H9 (cell line): ENCODE results near the gene LYVE1. TPM values are rescaled to one million over a fixed set of nuclear protein-coding genes. Genes with fewer than 3 reads are reported as not detected.

Source experiments
- DNase-seq: peaks from one replicate; pipeline ENCODE4 v3.0.0-alpha.2; 2017
- H2AFZ ChIP-seq: one replicate; pipeline ENCODE4 v1.6.1; 2013; ENCODE audit warnings: mild to moderate bottlenecking, low read length, control low read depth, moderate library complexity
- H2AK5ac ChIP-seq: 2 replicates; pipeline ENCODE4 v1.6.1; 2013; ENCODE audit warnings: low read length, control low read depth, mixed read lengths; ENCODE audit not compliant: insufficient read length
- H2BK120ac ChIP-seq: one replicate; pipeline ENCODE4 v1.6.1; 2013; ENCODE audit warnings: low read depth, mild to moderate bottlenecking, low read length, control low read depth, inconsistent platforms; ENCODE audit not compliant: poor library complexity, severe bottlenecking
- H2BK12ac ChIP-seq: 2 replicates; pipeline ENCODE4 v1.6.1; 2013; ENCODE audit warnings: low read length, control low read depth, mixed read lengths, low read depth; ENCODE audit not compliant: insufficient read length
- H2BK15ac ChIP-seq: 2 replicates; pipeline ENCODE4 v1.6.1; 2013; ENCODE audit warnings: low read depth, low read length, control low read depth
- H2BK20ac ChIP-seq: one replicate; pipeline ENCODE4 v1.6.1; 2013; ENCODE audit warnings: low read depth, mild to moderate bottlenecking, low read length, control low read depth, inconsistent platforms; ENCODE audit not compliant: poor library complexity, severe bottlenecking
- H2BK5ac ChIP-seq: 2 replicates; pipeline ENCODE4 v1.6.1; 2013; ENCODE audit warnings: low read length, control low read depth, mixed read lengths; ENCODE audit not compliant: insufficient read length
- H3K14ac ChIP-seq: 2 replicates; pipeline ENCODE4 v1.6.1; 2013; ENCODE audit warnings: low read length, control low read depth; ENCODE audit not compliant: insufficient read depth
- H3K18ac ChIP-seq: 2 replicates; pipeline ENCODE4 v1.6.1; 2013; ENCODE audit warnings: low read depth, mild to moderate bottlenecking, mixed read lengths, low read length, control low read depth; ENCODE audit not compliant: insufficient read length
- H3K23ac ChIP-seq: 2 replicates; pipeline ENCODE4 v1.6.1; 2013; ENCODE audit warnings: low read length, control low read depth, mixed read lengths, low read depth; ENCODE audit not compliant: insufficient read length
- H3K23me2 ChIP-seq: 2 replicates; pipeline ENCODE4 v1.6.1; 2013; ENCODE audit warnings: low read depth, mild to moderate bottlenecking, mixed read lengths, low read length, control low read depth; ENCODE audit not compliant: insufficient read length, poor library complexity, severe bottlenecking
- H3K27ac ChIP-seq: 2 replicates; pipeline ENCODE4 v1.5.1; 2013; ENCODE audit warnings: low read length, control low read depth, mixed read lengths, low read depth; ENCODE audit not compliant: insufficient read length
- H3K27me3 ChIP-seq: 2 replicates; pipeline ENCODE4 v1.6.1; 2013; ENCODE audit warnings: low read length, control low read depth, inconsistent platforms; ENCODE audit not compliant: insufficient read depth
- H3K4ac ChIP-seq: 2 replicates; pipeline ENCODE4 v1.6.1; 2013; ENCODE audit warnings: low read depth, mild to moderate bottlenecking, control low read depth, inconsistent platforms, low read length, moderate library complexity
- H3K4me1 ChIP-seq: 2 replicates; pipeline ENCODE4 v1.6.1; 2013; ENCODE audit warnings: low read length, control low read depth, inconsistent platforms; ENCODE audit not compliant: insufficient read depth
- H3K4me2 ChIP-seq: 2 replicates; pipeline ENCODE4 v1.6.1; 2013; ENCODE audit warnings: low read length, control low read depth, mixed read lengths; ENCODE audit not compliant: insufficient read length, insufficient read depth
- H3K56ac ChIP-seq: 2 replicates; pipeline ENCODE4 v1.6.1; 2013; ENCODE audit warnings: low read depth, mild to moderate bottlenecking, mixed read lengths, low read length, control low read depth; ENCODE audit not compliant: insufficient read length
- H3K79me1 ChIP-seq: 2 replicates; pipeline ENCODE4 v1.6.1; 2013; ENCODE audit warnings: low read depth, mild to moderate bottlenecking, moderate library complexity, low read length, control low read depth, inconsistent platforms; ENCODE audit not compliant: insufficient read depth, poor library complexity, severe bottlenecking
- H3K79me2 ChIP-seq: 2 replicates; pipeline ENCODE4 v1.6.1; 2013; ENCODE audit warnings: low read length, control low read depth, inconsistent platforms; ENCODE audit not compliant: insufficient read depth
- H3K9ac ChIP-seq: 2 replicates; pipeline ENCODE4 v1.6.1; 2013; ENCODE audit warnings: low read length, control low read depth, mixed read lengths; ENCODE audit not compliant: insufficient read length; ENCODE audit errors: extremely low read depth
- H3K9me3 ChIP-seq: one replicate; pipeline ENCODE4 v1.6.1; 2013; ENCODE audit warnings: low read depth, low read length, inconsistent platforms; ENCODE audit not compliant: control insufficient read depth
- H3T11ph ChIP-seq: one replicate; pipeline ENCODE4 v1.6.1; 2013; ENCODE audit warnings: mild to moderate bottlenecking, low read length, control low read depth, inconsistent platforms
- H4K20me1 ChIP-seq: one replicate; pipeline ENCODE4 v1.6.1; 2013; ENCODE audit not compliant: control insufficient read depth, insufficient read length, insufficient read depth
- H4K5ac ChIP-seq: 2 replicates; pipeline ENCODE4 v1.6.1; 2013; ENCODE audit warnings: low read depth, mild to moderate bottlenecking, mixed read lengths, low read length, control low read depth; ENCODE audit not compliant: insufficient read length
- H4K8ac ChIP-seq: replicated peaks from 2 replicates; pipeline ENCODE4 v1.6.1; 2013; ENCODE audit warnings: low read length, control low read depth, mixed read lengths, low read depth; ENCODE audit not compliant: insufficient read length
- H4K91ac ChIP-seq: 2 replicates; pipeline ENCODE4 v1.6.1; 2013; ENCODE audit warnings: low read depth, mild to moderate bottlenecking, moderate library complexity, mixed read lengths, low read length, control low read depth; ENCODE audit not compliant: insufficient read length
- H3K27ac Mint-ChIP-seq, 3 experiments: 2 replicates in 2 of 3; 3 replicates in 1 of 3; pipeline ENCODE4 v1.8.0; 2020 to 2021; ENCODE audit warnings: mixed read lengths in 3 of 3, mild to moderate bottlenecking in 1 of 3, moderate library complexity in 1 of 3
- H3K27me3 Mint-ChIP-seq: 2 replicates; pipeline ENCODE4 v1.8.0; 2021; ENCODE audit warnings: low read depth, mild to moderate bottlenecking, moderate library complexity, mixed read lengths
- H3K36me3 Mint-ChIP-seq, 3 experiments: 2 replicates in 2 of 3; 3 replicates in 1 of 3; pipeline ENCODE4 v1.8.0; 2020 to 2021; ENCODE audit warnings: low read depth in 3 of 3, mixed read lengths in 3 of 3; ENCODE audit not compliant: insufficient read depth in 1 of 3
- H3K4me1 Mint-ChIP-seq, 2 experiments: 2 replicates each; pipeline ENCODE4 v1.8.0; 2020; ENCODE audit warnings: mixed read lengths in 2 of 2
- H3K4me3 Mint-ChIP-seq, 2 experiments: 2 replicates in 1 of 2; 3 replicates in 1 of 2; pipeline ENCODE4 v1.8.0; 2020 to 2021; ENCODE audit warnings: mild to moderate bottlenecking in 2 of 2, mixed read lengths in 2 of 2, moderate library complexity in 1 of 2
- H3K9me3 Mint-ChIP-seq, 2 experiments: 2 replicates in 1 of 2; 3 replicates in 1 of 2; pipeline ENCODE4 v1.8.0; 2020; ENCODE audit warnings: mild to moderate bottlenecking in 2 of 2, mixed read lengths in 2 of 2, moderate library complexity in 1 of 2
- WGBS: extraction: QIAGEN DNeasy Blood & Tissue Kit; methylation state at CpG from one replicate; pipeline ENCODE4 v1.1.7; 2013; ENCODE audit warnings: missing lambda C conversion rate, low lambda C conversion rate, mixed read lengths; ENCODE audit not compliant: insufficient read length; ENCODE audit errors: extremely low coverage; 5-methylcytosine and 5-hydroxymethylcytosine counted together
- total RNA-seq: library from RNA; stranded (reverse); gene quantifications from 2 replicates; pipeline ENCODE4 v1.2.1, GENCODE V29; 2021
- TF ChIP-seq, protein P1 (sequence below): fragments of 200-600 bp; sonication (generic); conservative IDR thresholded peaks from 3 replicates; pipeline ENCODE4 v1.8.0; 2021; ENCODE audit warnings: antibody characterized with exemption, mild to moderate bottlenecking

LYVE1 gene
- total RNA-seq, 1 experiment from 2014 or later, result not detected

DNA sequence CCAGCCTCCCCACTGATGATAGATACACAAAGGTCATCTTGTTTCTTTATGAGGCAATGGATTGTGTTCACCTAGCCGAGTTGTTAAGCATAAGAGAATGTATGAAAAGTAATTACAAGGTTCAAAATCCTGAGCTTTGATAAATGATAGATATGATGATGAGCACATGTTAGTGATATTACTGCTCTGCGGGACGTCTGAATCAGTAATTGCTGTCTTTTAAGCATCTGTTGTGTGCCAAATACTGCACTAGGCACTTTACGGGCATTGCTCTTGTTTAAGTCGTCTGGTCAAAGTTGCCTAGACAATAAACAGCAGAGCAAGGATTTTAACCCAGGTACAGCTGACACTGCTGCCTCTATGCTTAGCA, 26.9 kb downstream of the LYVE1 start:
- H3K27me3 Mint-ChIP-seq, result peaks cover 7% of the 10 kb centered on the region; the same call in 1 of the 2 replicates
- TF ChIP-seq, protein P1, sequence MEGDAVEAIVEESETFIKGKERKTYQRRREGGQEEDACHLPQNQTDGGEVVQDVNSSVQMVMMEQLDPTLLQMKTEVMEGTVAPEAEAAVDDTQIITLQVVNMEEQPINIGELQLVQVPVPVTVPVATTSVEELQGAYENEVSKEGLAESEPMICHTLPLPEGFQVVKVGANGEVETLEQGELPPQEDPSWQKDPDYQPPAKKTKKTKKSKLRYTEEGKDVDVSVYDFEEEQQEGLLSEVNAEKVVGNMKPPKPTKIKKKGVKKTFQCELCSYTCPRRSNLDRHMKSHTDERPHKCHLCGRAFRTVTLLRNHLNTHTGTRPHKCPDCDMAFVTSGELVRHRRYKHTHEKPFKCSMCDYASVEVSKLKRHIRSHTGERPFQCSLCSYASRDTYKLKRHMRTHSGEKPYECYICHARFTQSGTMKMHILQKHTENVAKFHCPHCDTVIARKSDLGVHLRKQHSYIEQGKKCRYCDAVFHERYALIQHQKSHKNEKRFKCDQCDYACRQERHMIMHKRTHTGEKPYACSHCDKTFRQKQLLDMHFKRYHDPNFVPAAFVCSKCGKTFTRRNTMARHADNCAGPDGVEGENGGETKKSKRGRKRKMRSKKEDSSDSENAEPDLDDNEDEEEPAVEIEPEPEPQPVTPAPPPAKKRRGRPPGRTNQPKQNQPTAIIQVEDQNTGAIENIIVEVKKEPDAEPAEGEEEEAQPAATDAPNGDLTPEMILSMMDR, result no peak

More for the DNA sequence above, 26.9 kb downstream of the LYVE1 start:
- peak overlapping the region; percentile 91 for H3K4me2 ChIP-seq
- Mint-ChIP-seq H3K27ac (peak overlapping the region in 1 of 3 experiments; percentile 82; a peak in 3 of 7 replicates), H3K4me3 (peak overlapping the region; percentile 88 to 92), H3K4me1 (peaks cover 11 to 12% of the 10 kb centered on the region in 2 experiments), H3K9me3 (no peaks in the 10 kb centered on the region; a peak in 1 of 5 replicates), H3K36me3 (no peaks in the 10 kb centered on the region)
- H2BK12ac ChIP-seq, result no peak overlapping the region
- no peak overlapping the region for H2BK5ac ChIP-seq
- no peak overlapping the region for H2BK15ac ChIP-seq
- H4K20me1 ChIP-seq, result no peaks in the 10 kb centered on the region
- peak overlapping the region; percentile 7 for H3K18ac ChIP-seq
- H3K14ac ChIP-seq, result no peak overlapping the region
- no peak overlapping the region for H4K8ac ChIP-seq
- no peak for DNase-seq
- H3K79me2 ChIP-seq, result no peaks in the 10 kb centered on the region
- H3K23ac ChIP-seq, result no peak overlapping the region
- no peaks in the 10 kb centered on the region for H3K79me1 ChIP-seq
- peaks cover 6% of the 10 kb centered on the region for H3K23me2 ChIP-seq
- WGBS, result no CpG with 5 or more reads among the region's 5 CpGs
- no peak overlapping the region for H3K9ac ChIP-seq
- H2AK5ac ChIP-seq, result no peak overlapping the region
- H3K27ac ChIP-seq, result no peak overlapping the region
- no peak overlapping the region for H2BK20ac ChIP-seq
- peak overlapping the region; percentile 50 for H2AFZ ChIP-seq
- H3T11ph ChIP-seq, result no peak overlapping the region
- no peak overlapping the region for H2BK120ac ChIP-seq
- no peak overlapping the region for H4K5ac ChIP-seq
- H4K91ac ChIP-seq, result no peak overlapping the region
- H3K27me3 ChIP-seq, result no peaks in the 10 kb centered on the region
- no peak overlapping the region for H3K56ac ChIP-seq
- no peak overlapping the region for H3K4ac ChIP-seq
- H3K9me3 ChIP-seq, result no peaks in the 10 kb centered on the region
- 0 out of 2 replicates have a peak, but pooled peaks cover 2% of the 10 kb centered on the region for H3K4me1 ChIP-seq
